Measurements from ENCODE around the gene RUVBL1.

- TF ChIP-seq CTCF (IDR thresholded peaks at IDR 0.05) = no peak
- no peak for TF ChIP-seq POLR2AphosphoS5 (IDR thresholded peaks at IDR 0.05)
- no peak for TF ChIP-seq EP300 (IDR thresholded peaks at IDR 0.05)
- TF ChIP-seq POLR2A (IDR thresholded peaks at IDR 0.05) = no peak
These were observed 70.0 kb downstream of the RUVBL1 start for GRCh38 chr3:128053614-128054013.
